Activated naive CD8-positive, alpha-beta T cell treated with anti-CD3 and anti-CD28 coated beads, Interleukin-2, amount 10 ng/mL, durations not matched to agents 7 days and 5 days (primary cell): ENCODE data around the gene ESYT3. TPM values are rescaled to one million over a fixed set of nuclear protein-coding genes. Genes with fewer than 3 reads are reported as not detected.
"Not testable (repeated sequence)": the region's sequence is repeated elsewhere in the genome, so short reads cannot be mapped to it uniquely, and the experiment has no call there.

ENCODE experiments used
- ATAC-seq: fragments of 150-1000 bp; cut with Tn5 transposase; one replicate; pipeline ENCODE4 v1.10.0; 2021; ENCODE audit warnings: low read depth, moderate library complexity
- POLR2A ChIA-PET: fragments of 350-600 bp; sonication (Branson Sonifier 250); formaldehyde crosslinking; loops from one replicate; lab custom pipeline; 2021; ENCODE audit warnings: antibody characterized with exemption; lab: Charles Lee
- DNase-seq: peaks from one replicate; pipeline ENCODE4 v3.0.0; 2021
- H3K27ac Mint-ChIP-seq: one replicate; pipeline ENCODE4 v1.8.0; 2022; ENCODE audit warnings: mild to moderate bottlenecking, mixed read lengths
- H3K27me3 Mint-ChIP-seq: one replicate; pipeline ENCODE4 v1.8.0; 2022; ENCODE audit warnings: mild to moderate bottlenecking, moderate library complexity, mixed read lengths
- H3K36me3 Mint-ChIP-seq: one replicate; pipeline ENCODE4 v1.8.0; 2021; ENCODE audit warnings: mild to moderate bottlenecking, mixed read lengths
- H3K4me1 Mint-ChIP-seq: one replicate; pipeline ENCODE4 v1.8.0; 2021; ENCODE audit warnings: mixed read lengths
- H3K4me3 Mint-ChIP-seq: one replicate; pipeline ENCODE4 v1.8.0; 2022; ENCODE audit warnings: mild to moderate bottlenecking, moderate library complexity, mixed read lengths
- H3K9me3 Mint-ChIP-seq: one replicate; pipeline ENCODE4 v1.8.0; 2021; ENCODE audit warnings: mixed read lengths
- total RNA-seq, 2 experiments: library from RNA; stranded (reverse); gene quantifications; one replicate each; pipeline ENCODE4 v1.2.3, GENCODE V29; 2021

Gene ESYT3
- total RNA-seq, 2 experiments from 2014 or later, result 0.19 to 0.26 TPM

DNA sequence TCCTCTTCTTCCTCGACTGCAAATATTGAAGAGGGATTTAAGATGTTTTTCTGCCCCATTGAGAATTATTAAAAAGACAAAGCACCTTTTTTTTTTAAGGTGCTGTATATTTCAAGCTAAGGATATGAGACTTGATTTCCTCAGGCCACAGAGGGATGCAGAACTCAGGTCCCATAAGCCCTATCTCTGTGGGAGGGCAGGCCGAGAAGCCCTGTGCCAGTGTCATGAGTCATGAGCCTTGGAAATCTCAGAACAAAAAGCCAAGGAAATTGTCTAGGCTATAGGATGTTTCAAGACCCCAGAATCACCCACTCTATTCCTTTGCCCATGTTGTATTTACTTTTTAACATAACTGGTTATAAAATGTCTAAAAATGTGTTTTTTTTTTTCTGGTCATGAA is 7.3 kb downstream of the ESYT3 start:
- no peak overlapping the region for H3K4me3 Mint-ChIP-seq
- no peaks in the 10 kb centered on the region for H3K4me1 Mint-ChIP-seq
- peaks cover 17% of the 10 kb centered on the region for H3K27me3 Mint-ChIP-seq
- ATAC-seq (no peak), DNase-seq (no peak)
- H3K27ac Mint-ChIP-seq, result no peak overlapping the region
- no peaks in the 10 kb centered on the region for H3K9me3 Mint-ChIP-seq
- POLR2A ChIA-PET, result no interaction called here
- no peaks in the 10 kb centered on the region for H3K36me3 Mint-ChIP-seq

DNA sequence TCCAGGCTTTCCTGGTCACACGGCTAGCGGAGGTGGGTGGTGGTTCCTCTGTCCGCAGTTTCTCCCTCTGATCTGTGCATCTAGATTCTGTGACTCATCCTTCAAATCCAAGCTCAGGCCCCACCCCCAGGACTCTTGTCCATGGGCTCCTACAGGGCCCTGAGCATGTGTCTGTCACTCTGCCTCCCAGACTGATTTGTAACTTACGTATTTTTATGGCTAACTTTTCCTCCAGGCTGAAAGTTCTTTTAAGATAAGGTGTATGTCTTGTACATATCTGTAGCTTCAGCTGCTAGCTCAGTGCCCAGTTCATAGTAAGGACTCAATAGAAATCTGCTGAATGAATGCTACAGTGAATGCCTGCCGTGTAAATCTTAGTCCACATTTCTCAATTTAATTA is 8.0 kb downstream of the ESYT3 start:
- Mint-ChIP-seq H3K4me3 (no peak overlapping the region), H3K36me3 (no peaks in the 10 kb centered on the region)

DNA sequence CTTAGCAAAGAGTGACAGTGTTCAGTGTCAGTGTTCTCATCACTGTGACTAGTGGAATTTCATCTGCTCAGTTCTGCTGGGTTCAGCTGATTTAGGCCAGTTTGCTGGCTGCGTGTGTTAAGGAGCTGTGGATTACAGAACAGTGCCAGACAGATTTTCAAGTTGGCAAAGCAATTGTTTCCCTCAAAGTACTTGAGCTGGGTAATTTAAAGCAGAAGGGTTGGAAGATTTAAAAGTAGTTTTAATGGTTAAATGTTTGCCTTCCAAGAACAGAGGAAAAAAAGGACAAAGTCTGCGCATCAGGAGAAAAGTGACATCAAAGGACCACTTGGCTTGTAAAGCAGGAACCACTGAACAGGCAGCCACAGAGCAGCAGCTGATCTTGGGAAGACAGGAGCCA is 8.7 kb downstream of the ESYT3 start:
- Mint-ChIP-seq H3K4me3 (no peak overlapping the region), H3K36me3 (no peaks in the 10 kb centered on the region), H3K27me3 (peaks cover 11% of the 10 kb centered on the region), H3K4me1 (no peaks in the 10 kb centered on the region), H3K27ac (no peak overlapping the region), H3K9me3 (no peaks in the 10 kb centered on the region)
- ATAC-seq (no peak), DNase-seq (no peak)
- POLR2A ChIA-PET, result no interaction called here

More for the DNA sequence above, 8.0 kb downstream of the ESYT3 start:
- DNase-seq (no peak), ATAC-seq (no peak)
- Mint-ChIP-seq H3K27ac (no peak overlapping the region), H3K9me3 (no peaks in the 10 kb centered on the region), H3K4me1 (no peaks in the 10 kb centered on the region), H3K27me3 (peaks cover 14% of the 10 kb centered on the region)
- POLR2A ChIA-PET, result no interaction called here

DNA sequence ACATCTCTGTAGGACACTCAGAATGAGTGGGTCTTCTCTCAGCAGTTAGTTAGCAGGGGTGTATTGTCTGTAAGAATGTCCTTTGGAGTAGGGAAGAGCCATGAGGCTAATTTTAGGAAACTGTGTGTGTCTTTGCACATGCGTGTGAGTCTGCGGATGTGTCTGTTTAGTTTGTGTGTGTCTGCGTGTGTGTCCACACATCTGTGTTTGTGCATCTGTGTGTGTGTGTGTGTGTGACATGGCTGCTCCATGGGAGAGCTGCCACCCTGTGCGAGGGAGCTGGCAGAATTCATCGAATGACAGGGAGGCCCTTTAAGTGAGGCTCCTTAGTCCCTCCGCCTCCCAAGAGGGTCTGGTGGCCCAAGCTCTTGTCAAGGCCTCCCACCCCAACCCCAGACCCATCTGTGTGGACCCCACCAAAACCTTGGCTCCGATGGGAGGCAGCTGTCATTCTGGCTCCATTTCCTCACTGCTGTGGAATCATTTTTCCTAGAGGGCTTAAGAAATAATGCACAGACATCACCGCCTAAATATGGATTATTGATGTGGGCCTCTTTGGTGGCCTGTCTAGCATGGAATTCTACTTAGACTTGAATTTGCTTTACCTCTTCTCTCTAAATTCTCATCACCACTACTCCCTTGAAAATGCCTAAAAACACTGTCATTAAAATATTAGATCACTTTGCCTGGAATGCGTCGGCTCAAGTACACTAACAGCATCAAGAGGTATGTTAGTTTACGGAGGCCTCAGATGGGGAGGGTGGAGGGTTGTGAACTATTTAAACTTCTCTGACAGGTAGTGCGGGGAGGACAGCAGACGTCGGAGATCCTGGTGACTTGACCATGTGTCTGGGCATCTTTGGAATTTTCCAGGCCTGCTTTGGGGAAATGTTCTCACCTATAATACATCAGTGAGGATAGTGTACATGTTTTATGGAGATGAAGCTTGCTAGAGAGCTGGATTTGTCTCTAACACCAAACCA is 9.4 kb downstream of the ESYT3 start:
- H3K27me3 Mint-ChIP-seq, result peaks cover 13% of the 10 kb centered on the region

DNA sequence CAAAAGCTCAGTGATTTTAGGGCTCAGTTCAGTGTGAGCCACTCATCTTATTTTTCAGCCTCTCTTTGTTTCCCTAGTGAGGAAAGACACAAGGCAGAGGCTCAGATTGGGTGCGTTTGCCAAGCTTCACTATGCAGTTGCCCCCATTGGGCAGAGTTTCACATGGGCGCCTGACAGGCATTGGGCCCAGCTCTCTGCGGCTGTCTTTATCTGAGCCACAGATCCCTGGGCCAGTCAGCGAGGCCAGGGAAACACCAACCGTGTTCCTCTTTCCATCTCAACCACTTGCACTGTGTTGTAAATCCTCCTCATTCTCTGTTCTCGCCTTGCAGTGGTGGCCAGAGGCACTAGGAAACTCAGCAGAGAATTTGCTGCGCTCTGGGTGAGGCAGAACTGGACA is 10.8 kb downstream of the ESYT3 start:
- Mint-ChIP-seq H3K4me1 (no peaks in the 10 kb centered on the region), H3K9me3 (no peaks in the 10 kb centered on the region), H3K4me3 (no peak overlapping the region), H3K27ac (no peak overlapping the region), H3K27me3 (peaks cover 9% of the 10 kb centered on the region), H3K36me3 (no peaks in the 10 kb centered on the region)
- ATAC-seq, result no peak
- POLR2A ChIA-PET, result no interaction called here
- DNase-seq, result no peak

More for the DNA sequence above, 9.4 kb downstream of the ESYT3 start:
- DNase-seq (no peak), ATAC-seq (no peak)
- no peaks in the 10 kb centered on the region for H3K36me3 Mint-ChIP-seq
- POLR2A ChIA-PET, result no interaction called here
- no peaks in the 10 kb centered on the region for H3K4me1 Mint-ChIP-seq
- H3K4me3 Mint-ChIP-seq, result no peak overlapping the region
- H3K27ac Mint-ChIP-seq, result no peak overlapping the region
- H3K9me3 Mint-ChIP-seq, result no peaks in the 10 kb centered on the region

DNA sequence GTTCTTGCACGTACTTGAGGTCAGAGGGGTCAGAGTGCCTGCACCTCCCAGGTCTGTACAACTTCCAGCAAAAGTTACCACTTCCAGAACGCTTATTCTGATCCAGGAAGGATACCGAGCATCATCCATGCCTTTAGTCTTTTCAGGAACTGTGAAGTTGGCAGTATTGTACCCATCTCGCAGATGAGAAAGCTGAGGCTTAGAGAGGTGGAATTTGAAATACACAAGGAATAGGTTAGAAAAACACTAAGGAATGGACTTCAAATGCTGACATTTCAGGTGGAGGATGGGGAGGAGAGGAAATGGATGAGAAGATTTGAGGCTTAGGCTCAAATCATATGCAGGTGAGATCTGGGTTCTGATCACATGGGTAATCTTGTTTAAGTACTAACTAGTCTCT is 11.2 kb downstream of the ESYT3 start:
- POLR2A ChIA-PET, result no interaction called here

DNA sequence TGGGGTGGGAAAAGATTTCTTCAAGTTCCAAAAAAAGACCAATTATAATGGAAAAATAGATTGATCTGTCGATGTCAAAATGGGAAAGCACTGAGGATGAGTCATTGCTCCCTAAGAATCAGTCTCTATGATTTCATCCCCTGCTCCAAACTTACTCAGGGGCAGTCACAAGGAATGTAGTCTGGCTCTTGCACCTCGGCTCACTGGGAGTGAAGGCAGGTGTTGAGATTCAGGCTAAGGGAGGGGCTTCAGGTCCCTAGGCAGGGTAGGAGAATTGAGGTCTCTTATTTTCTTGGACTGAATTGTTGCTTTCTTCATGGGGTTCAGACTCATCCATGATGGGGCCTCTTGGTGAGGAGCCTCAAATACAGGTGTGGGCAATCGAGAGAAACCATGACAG is 14.2 kb downstream of the ESYT3 start:
- DNase-seq (no peak), ATAC-seq (no peak)
- Mint-ChIP-seq H3K4me3 (no peak overlapping the region), H3K4me1 (no peaks in the 10 kb centered on the region), H3K27me3 (peaks cover 5% of the 10 kb centered on the region), H3K36me3 (no peaks in the 10 kb centered on the region), H3K9me3 (no peaks in the 10 kb centered on the region), H3K27ac (no peak overlapping the region)
- POLR2A ChIA-PET, result no interaction called here

More for the DNA sequence above, 11.2 kb downstream of the ESYT3 start:
- ATAC-seq, result no peak
- DNase-seq, result no peak
- no peak overlapping the region for H3K4me3 Mint-ChIP-seq
- H3K27me3 Mint-ChIP-seq, result peaks cover 9% of the 10 kb centered on the region
- no peaks in the 10 kb centered on the region for H3K9me3 Mint-ChIP-seq
- H3K27ac Mint-ChIP-seq, result no peak overlapping the region
- no peaks in the 10 kb centered on the region for H3K4me1 Mint-ChIP-seq
- no peaks in the 10 kb centered on the region for H3K36me3 Mint-ChIP-seq

DNA sequence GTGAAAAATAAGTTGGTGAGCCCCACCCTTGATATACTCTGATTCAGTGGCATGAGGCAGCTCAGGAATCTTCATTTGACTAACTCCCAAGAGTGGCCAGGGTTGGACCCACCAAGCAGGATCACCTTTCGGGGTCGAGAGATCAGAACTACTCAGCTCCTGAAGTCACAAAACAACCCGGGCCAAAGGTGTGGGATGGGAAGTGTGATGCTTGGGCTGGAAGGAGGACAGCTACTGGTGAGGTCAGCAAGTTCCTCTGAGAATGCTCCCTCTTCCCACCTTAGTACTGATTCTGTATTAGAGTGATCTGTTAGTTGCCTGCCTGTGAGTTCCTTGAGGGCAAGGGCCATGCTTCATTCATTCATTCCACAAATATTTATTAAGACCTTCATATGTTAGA is 15.1 kb downstream of the ESYT3 start:
- Mint-ChIP-seq H3K9me3 (no peaks in the 10 kb centered on the region), H3K4me1 (no peaks in the 10 kb centered on the region), H3K27ac (no peak overlapping the region), H3K4me3 (no peak overlapping the region), H3K36me3 (no peaks in the 10 kb centered on the region), H3K27me3 (peaks cover 6% of the 10 kb centered on the region)
- ATAC-seq (no peak), DNase-seq (no peak)
- POLR2A ChIA-PET, result no interaction called here

DNA sequence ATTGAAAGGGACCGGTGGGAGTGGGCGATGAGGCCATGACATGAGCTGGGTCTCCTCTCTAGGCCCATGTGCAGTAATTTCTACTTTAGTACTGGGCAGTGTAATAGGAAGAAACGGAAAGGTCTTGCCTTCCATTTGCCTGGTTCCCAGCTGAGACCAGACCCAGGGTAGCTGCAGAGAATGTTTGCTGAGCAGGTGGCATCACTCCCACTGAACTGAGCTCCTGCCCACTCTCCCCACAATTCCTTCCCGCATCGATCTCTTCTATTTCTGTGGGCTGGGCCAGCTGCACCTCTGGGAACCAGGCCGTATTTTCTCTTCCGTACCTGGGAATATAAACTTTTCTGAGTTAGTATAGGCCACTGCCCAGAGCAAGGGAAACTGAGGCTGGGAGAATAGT is 15.8 kb downstream of the ESYT3 start:
- POLR2A ChIA-PET, result no interaction called here
- H3K4me1 Mint-ChIP-seq, result no peaks in the 10 kb centered on the region
- no peak overlapping the region for H3K27ac Mint-ChIP-seq
- no peaks in the 10 kb centered on the region for H3K36me3 Mint-ChIP-seq
- ATAC-seq (no peak), DNase-seq (no peak)
- H3K4me3 Mint-ChIP-seq, result no peak overlapping the region
- no peaks in the 10 kb centered on the region for H3K9me3 Mint-ChIP-seq
- H3K27me3 Mint-ChIP-seq, result peaks cover 8% of the 10 kb centered on the region

DNA sequence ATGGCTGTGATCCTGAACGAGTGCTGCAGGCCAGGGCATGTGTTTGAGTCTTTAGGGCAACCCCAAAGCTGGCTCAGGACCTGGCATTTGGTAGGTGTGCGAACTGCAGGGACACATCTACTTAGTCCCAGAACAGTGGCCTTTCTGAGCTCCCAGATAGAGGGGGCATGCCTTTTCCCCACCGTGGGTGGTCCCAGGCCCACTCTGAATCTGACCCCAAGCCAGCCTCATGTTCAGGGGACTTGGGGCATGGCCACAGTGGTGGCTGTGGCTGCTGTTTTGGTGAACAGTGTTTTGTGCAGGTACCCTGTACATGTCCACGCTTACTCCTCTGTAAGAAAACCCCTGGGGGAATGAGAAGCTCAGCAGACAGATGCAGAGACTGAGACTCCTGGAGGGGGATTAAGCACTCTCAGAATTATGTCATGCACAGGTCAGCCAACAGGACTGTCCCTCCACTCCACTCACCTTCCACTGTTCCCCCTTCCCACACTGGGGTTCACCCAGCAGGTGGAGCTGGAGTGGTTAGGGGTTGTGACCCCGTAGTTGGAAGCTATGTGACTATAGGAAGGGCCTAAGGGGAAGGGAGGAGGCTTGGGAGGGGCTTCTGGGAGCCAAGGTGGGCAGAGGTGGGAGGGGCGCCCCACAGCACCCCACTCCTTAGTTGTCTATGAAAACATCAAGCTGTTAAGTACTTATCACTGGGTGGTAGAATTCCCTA is 16.4 kb downstream of the ESYT3 start:
- no peak overlapping the region for H3K27ac Mint-ChIP-seq
- DNase-seq, result no peak
- no peak overlapping the region for H3K4me3 Mint-ChIP-seq
- POLR2A ChIA-PET, result no interaction called here
- H3K9me3 Mint-ChIP-seq, result no peaks in the 10 kb centered on the region
- no peak for ATAC-seq
- peaks cover 8% of the 10 kb centered on the region for H3K27me3 Mint-ChIP-seq
- H3K4me1 Mint-ChIP-seq, result peaks cover 2% of the 10 kb centered on the region
- H3K36me3 Mint-ChIP-seq, result no peaks in the 10 kb centered on the region

DNA sequence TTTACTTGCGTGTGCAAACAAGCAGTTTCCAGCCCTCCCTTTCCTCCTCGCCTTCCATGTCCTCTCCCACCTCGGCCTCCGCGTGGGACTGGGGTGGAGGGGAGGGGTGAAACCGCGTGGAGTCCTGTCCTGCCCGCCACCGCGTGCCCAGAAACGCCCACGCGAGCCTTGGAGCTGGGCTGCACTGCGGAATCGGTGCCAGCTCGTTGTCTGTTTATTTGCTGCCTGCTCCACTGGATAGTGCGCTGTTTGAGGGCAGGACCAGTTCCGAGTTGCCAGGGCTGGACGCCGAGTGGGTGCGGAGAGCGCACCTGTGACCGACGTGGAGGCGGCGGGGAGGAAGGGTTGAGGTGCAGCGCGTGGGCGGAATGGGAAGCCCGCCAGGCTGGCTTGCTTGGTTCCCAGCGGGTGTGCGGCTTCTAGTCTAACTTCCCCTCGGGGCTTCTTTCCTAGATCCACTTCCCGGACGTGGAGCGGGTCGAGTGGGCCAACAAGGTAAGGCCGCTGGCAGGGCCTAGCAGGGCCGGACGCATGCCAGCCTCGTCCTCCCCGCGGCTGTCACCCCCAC is 17.3 kb downstream of the ESYT3 start:
- Mint-ChIP-seq H3K36me3 (no peaks in the 10 kb centered on the region), H3K4me3 (no peak overlapping the region), H3K27ac (no peak overlapping the region), H3K9me3 (no peaks in the 10 kb centered on the region), H3K27me3 (peaks cover 5% of the 10 kb centered on the region), H3K4me1 (peaks cover 2% of the 10 kb centered on the region)
- ATAC-seq (no peak), DNase-seq (no peak)
- POLR2A ChIA-PET, result no interaction called here

DNA sequence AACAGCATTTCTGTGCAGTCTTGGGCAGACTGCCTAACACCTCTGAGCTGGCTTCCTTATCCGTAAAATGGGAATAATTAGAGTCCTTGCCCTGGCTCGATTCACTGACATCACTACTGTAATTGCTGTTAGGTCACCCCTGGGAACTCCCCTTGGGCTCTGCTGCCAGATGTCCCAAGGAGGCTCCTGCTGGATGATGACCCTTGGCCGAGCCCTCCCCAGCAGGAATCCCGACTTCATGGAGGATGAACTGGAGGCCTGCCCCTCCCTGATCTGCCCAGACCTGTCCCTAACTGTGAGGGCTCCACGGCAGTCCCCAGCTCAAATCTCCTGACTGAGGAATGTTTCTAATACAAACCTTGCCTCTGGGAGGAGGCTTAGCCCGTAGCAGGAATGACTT is 18.0 kb downstream of the ESYT3 start:
- H3K4me3 Mint-ChIP-seq, result no peak overlapping the region
- POLR2A ChIA-PET, result no interaction called here
- no peaks in the 10 kb centered on the region for H3K36me3 Mint-ChIP-seq
- DNase-seq (no peak), ATAC-seq (no peak)
- peaks cover 5% of the 10 kb centered on the region for H3K27me3 Mint-ChIP-seq
- no peaks in the 10 kb centered on the region for H3K9me3 Mint-ChIP-seq
- H3K27ac Mint-ChIP-seq, result no peak overlapping the region
- H3K4me1 Mint-ChIP-seq, result peaks cover 2% of the 10 kb centered on the region

DNA sequence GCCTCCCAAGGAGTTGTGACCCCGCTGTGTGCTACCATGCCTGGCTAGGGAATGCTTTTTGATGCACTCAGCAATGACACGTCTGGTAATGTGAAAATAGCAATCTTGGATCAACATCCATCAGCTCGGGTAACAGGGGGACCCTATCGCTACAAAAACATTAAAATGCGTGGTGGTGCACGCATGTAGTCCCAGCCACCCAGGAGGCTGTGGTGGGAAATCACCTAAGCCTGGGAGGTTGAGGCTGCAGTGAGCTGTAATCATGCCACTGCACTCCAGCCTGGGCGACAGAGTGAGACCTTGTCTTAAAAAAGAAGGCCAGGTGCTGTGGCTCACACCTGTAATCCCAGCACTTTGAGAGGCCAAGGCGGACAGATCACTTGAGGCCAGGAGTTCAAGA is 19.5 kb downstream of the ESYT3 start:
- POLR2A ChIA-PET, H3K4me3 Mint-ChIP-seq, H3K27me3 Mint-ChIP-seq, H3K9me3 Mint-ChIP-seq, H3K27ac Mint-ChIP-seq, ATAC-seq, H3K36me3 Mint-ChIP-seq, DNase-seq, H3K4me1 Mint-ChIP-seq: not testable (repeated sequence)
